B cell (primary cell): Measurements from ENCODE around the gene NRGN. TPM values are rescaled to one million over a fixed set of nuclear protein-coding genes. Genes with fewer than 3 reads are reported as not detected.

ENCODE experiments used
- ATAC-seq: fragments of 200-7000 bp; cut with Tn5 transposase; one replicate; pipeline ENCODE4 v1.10.0; 2021; ENCODE audit warnings: low read depth, mild to moderate bottlenecking, moderate number of reproducible peaks, moderate library complexity
- CTCF ChIA-PET: fragments of 350-600 bp; sonication (Branson Sonifier 250); formaldehyde crosslinking; loops from one replicate; lab custom pipeline; 2021; ENCODE audit warnings: antibody characterized with exemption, inconsistent platforms; lab: Charles Lee
- POLR2A ChIA-PET: fragments of 350-600 bp; sonication (Branson Sonifier 250); formaldehyde crosslinking; loops from one replicate; lab custom pipeline; 2021; ENCODE audit warnings: antibody characterized with exemption; lab: Charles Lee
- DNase-seq: peaks from one replicate; pipeline ENCODE4 v3.0.0; 2013
- H2AFZ ChIP-seq: 2 replicates; pipeline ENCODE4 v1.6.1; 2012; ENCODE audit warnings: mild to moderate bottlenecking, low read depth, low read length; ENCODE audit not compliant: insufficient read depth, poor library complexity, severe bottlenecking
- H3K27ac ChIP-seq, 2 donors: 1 replicate in 1 of 2; 2 replicates in 1 of 2; pipeline ENCODE4 v1.5.1; 2012 to 2013; ENCODE audit warnings: low read length in 2 of 2, mild to moderate bottlenecking in 2 of 2, moderate library complexity in 1 of 2
- H3K27me3 ChIP-seq, 4 experiments: fragments of 200-600 bp in 1 of 4; sonication (generic) in 1 of 4; replicated peaks in 1 of 4; 1 replicate in 2 of 4; 2 replicates in 2 of 4; pipeline versions ENCODE4 v1.6.1 to v1.7.0; 2013 to 2016; ENCODE audit warnings: low read length in 3 of 4, mild to moderate bottlenecking in 2 of 4, mixed read lengths in 1 of 4, moderate library complexity in 1 of 4; ENCODE audit not compliant: insufficient read depth in 4 of 4, control insufficient read depth in 3 of 4; ENCODE audit errors: control extremely low read depth in 1 of 4
- H3K36me3 ChIP-seq, 2 experiments: replicated peaks in 1 of 2; 1 replicate in 1 of 2; 2 replicates in 1 of 2; pipeline versions ENCODE4 v1.6.1 to v1.7.1; 2013; ENCODE audit warnings: low read length in 1 of 2; ENCODE audit not compliant: insufficient read depth in 2 of 2, control insufficient read depth in 1 of 2; ENCODE audit errors: control extremely low read depth in 1 of 2, extremely low read depth in 1 of 2
- H3K4me1 ChIP-seq, 2 donors: fragments of 200-600 bp in 1 of 2; sonication (generic) in 1 of 2; 1 replicate in 1 of 2; 2 replicates in 1 of 2; pipeline versions ENCODE4 v1.5.1 to v1.6.1; 2013 to 2017; ENCODE audit warnings: low read length in 2 of 2; ENCODE audit not compliant: control insufficient read depth in 2 of 2, insufficient read depth in 2 of 2
- H3K4me2 ChIP-seq: replicated peaks from 2 replicates; pipeline ENCODE3; 2012; ENCODE audit warnings: mild to moderate bottlenecking, low read depth, low read length; ENCODE audit not compliant: poor library complexity, severe bottlenecking
- H3K4me3 ChIP-seq, 5 experiments: fragments of 200-600 bp in 1 of 5; sonication (generic) in 1 of 5; 1 replicate in 3 of 5; 2 replicates in 2 of 5; pipeline versions ENCODE4 v1.5.1 to v1.7.0; 2011 to 2016; ENCODE audit warnings: low read length in 4 of 5, mild to moderate bottlenecking in 4 of 5, low read depth in 2 of 5, control low read depth in 1 of 5, moderate library complexity in 1 of 5; ENCODE audit not compliant: insufficient read depth in 1 of 5; ENCODE audit errors: control extremely low read depth in 1 of 5, extremely low read depth in 1 of 5
- H3K79me2 ChIP-seq: fragments of 200-600 bp; sonication (generic); one replicate; pipeline ENCODE4 v1.6.0; 2016; ENCODE audit warnings: low read length; ENCODE audit not compliant: control insufficient read depth, insufficient read depth
- H3K9ac ChIP-seq: fragments of 200-600 bp; sonication (generic); 2 replicates; pipeline ENCODE4 v1.6.1; 2017; ENCODE audit warnings: mild to moderate bottlenecking, low read length, moderate library complexity
- H3K9me3 ChIP-seq, 3 donors: one replicate each; pipeline versions ENCODE4 v1.6.1 to v1.7.1; 2013; ENCODE audit warnings: low read length in 2 of 3; ENCODE audit not compliant: control insufficient read depth in 2 of 3, insufficient read depth in 1 of 3; ENCODE audit errors: control extremely low read depth in 1 of 3
- H4K20me1 ChIP-seq: 2 replicates; pipeline ENCODE4 v1.6.0; 2012; ENCODE audit warnings: mild to moderate bottlenecking, low read length; ENCODE audit not compliant: insufficient read depth, control insufficient read depth, poor library complexity, severe bottlenecking
- H3K27ac Mint-ChIP-seq: one replicate; pipeline ENCODE4 v1.8.0; 2021; ENCODE audit warnings: mixed read lengths
- H3K27me3 Mint-ChIP-seq: one replicate; pipeline ENCODE4 v1.8.0; 2021; ENCODE audit warnings: mixed read lengths
- H3K4me1 Mint-ChIP-seq: one replicate; pipeline ENCODE4 v1.8.0; 2021; ENCODE audit warnings: mixed read lengths
- H3K4me3 Mint-ChIP-seq: one replicate; pipeline ENCODE4 v1.8.0; 2021; ENCODE audit warnings: mixed read lengths
- H3K9me3 Mint-ChIP-seq: one replicate; pipeline ENCODE4 v1.8.0; 2022; ENCODE audit warnings: mixed read lengths; ENCODE audit not compliant: insufficient read depth
- EZH2 ChIP-seq: IDR thresholded peaks from 2 replicates; pipeline ENCODE4 v1.6.1; 2012; ENCODE audit warnings: borderline replicate concordance, low read depth, mild to moderate bottlenecking, moderate library complexity, low read length; ENCODE audit not compliant: insufficient read depth, poor library complexity, severe bottlenecking
- whole genome bisulfite sequencing: methylation state at CpG from one replicate; pipeline ENCODE4 v1.1.5; 2013; ENCODE audit warnings: missing lambda C conversion rate; ENCODE audit not compliant: insufficient coverage; 5-methylcytosine and 5-hydroxymethylcytosine counted together
- intact Hi-C: fragments of 100-400 bp; cut with micrococcal nuclease; formaldehyde crosslinking; loops from one replicate; pipeline ENCODE4 v1.10.0; 2022
- polyA plus RNA-seq: library from polyadenylated mRNA; depleted of rRNA; stranded (reverse); fragments of >200 nt; gene quantifications from 2 replicates; pipeline ENCODE4 v1.2.3, GENCODE V29; 2012
- total RNA-seq, 2 donors: library from RNA; stranded (reverse); fragments of 120-200 nt in 1 of 2; gene quantifications; 1 replicate in 1 of 2; 2 replicates in 1 of 2; pipeline versions ENCODE4 v1.2.3 to v1.2.4, GENCODE V29; 2013 to 2022
- TF ChIP-seq, protein P1 (sequence below): fragments of 200-600 bp; IDR thresholded peaks from one replicate; pipeline ENCODE4 v1.8.0; 2022; ENCODE audit warnings: antibody characterized with exemption, mild to moderate bottlenecking

The NRGN gene
- total and polyA plus RNA-seq, 2 donors (not counting 1 experiment from before 2014, with no cell fraction given) = 3.1 TPM; not detected in 1

DNA sequence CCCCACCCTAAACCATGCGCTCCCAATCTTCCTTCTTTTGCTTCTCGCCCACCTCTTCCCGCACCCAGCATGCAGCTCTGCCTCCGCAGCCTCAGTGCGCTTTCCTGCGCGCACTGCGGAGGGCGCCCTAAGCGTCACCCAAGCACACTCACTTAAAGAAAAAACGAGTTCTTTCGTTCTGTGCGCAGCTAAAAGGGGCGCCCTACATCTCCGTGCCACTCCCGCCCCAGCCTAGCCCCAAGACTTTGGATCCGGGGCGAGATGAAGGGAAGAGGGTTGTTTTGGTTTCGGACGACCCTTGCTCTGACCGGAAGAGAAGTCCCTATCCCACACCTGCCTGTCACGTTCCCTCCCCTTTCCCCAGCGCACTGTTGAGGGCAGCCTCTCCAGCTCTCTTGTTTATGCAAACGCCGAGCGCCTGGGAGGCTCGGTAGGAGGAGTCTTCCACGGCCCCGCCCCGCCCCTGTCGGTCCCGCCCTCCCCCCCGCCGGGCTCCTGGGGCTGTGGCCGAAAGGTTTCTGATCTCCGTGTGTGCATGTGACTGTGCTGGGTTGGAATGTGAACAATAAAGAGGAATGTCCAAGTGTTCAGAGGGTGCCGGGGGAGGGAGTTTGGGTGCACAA is 7.0 kb downstream of the NRGN start:
- H3K79me2 ChIP-seq = peaks cover 5% of the 10 kb centered on the region
- DNase-seq (peak; percentile 90), ATAC-seq (peak; percentile 90)
- 2% methylated on average over 32 of the region's 37 CpGs for WGBS
- Mint-ChIP-seq H3K4me1 (peaks cover 35% of the 10 kb centered on the region), H3K27ac (peak overlapping the region; percentile 97), H3K4me3 (peak overlapping the region; percentile 99), H3K9me3 (no peaks in the 10 kb centered on the region), H3K27me3 (no peaks in the 10 kb centered on the region)
- peaks cover 0 to 3% (median 0%) of the 10 kb centered on the region in 4 experiments for H3K27me3 ChIP-seq
- peaks cover 24 to 42% of the 10 kb centered on the region in 2 donors for H3K4me1 ChIP-seq
- peak overlapping the region; percentile 79 for H3K9ac ChIP-seq
- H3K36me3 ChIP-seq = no peaks in the 10 kb centered on the region
- peak overlapping the region; percentile 97 for H3K4me2 ChIP-seq
- no peaks in the 10 kb centered on the region for H4K20me1 ChIP-seq
- peak overlapping the region; percentile 93 for H2AFZ ChIP-seq
- ChIA-PET CTCF (interaction anchor here (0.8 to 9.8 kb wide), 20 partner anchors 9 to 130 kb away, joined by 3 to 153 read pairs (median 5); partner anchors contain the start of genes ESAM, SIAE, SPA17 and TBRG1), POLR2A (interaction anchor here (1.2 to 2.1 kb wide), 5 partner anchors 11 to 73 kb away, joined by 4 to 9 read pairs (median 7); partner anchors contain the start of genes ESAM, MSANTD2, SIAE and SPA17)
- peak overlapping the region; percentile 43 to 59 for H3K27ac ChIP-seq
- H3K9me3 ChIP-seq = no peaks in the 10 kb centered on the region
- intact Hi-C loops = loop anchor here (1.0 to 5.0 kb wide), 9 partner anchors 7 to 1006 kb away; partner anchors contain the start of genes CCDC15, MSANTD2, NRGN and SIAE
- peak overlapping the region; percentile 62 to 97 (median 83) for H3K4me3 ChIP-seq
- TF ChIP-seq, protein P1, sequence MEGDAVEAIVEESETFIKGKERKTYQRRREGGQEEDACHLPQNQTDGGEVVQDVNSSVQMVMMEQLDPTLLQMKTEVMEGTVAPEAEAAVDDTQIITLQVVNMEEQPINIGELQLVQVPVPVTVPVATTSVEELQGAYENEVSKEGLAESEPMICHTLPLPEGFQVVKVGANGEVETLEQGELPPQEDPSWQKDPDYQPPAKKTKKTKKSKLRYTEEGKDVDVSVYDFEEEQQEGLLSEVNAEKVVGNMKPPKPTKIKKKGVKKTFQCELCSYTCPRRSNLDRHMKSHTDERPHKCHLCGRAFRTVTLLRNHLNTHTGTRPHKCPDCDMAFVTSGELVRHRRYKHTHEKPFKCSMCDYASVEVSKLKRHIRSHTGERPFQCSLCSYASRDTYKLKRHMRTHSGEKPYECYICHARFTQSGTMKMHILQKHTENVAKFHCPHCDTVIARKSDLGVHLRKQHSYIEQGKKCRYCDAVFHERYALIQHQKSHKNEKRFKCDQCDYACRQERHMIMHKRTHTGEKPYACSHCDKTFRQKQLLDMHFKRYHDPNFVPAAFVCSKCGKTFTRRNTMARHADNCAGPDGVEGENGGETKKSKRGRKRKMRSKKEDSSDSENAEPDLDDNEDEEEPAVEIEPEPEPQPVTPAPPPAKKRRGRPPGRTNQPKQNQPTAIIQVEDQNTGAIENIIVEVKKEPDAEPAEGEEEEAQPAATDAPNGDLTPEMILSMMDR = peak; percentile 67
- no peak for TF ChIP-seq EZH2
